GM21447 (cell line): ENCODE measurements around the gene PIKFYVE.
"Not testable (repeated sequence)": the region's sequence is repeated elsewhere in the genome, so short reads cannot be mapped to it uniquely, and the experiment has no call there.

ENCODE experiments used
- ATAC-seq: cut with Tn5 transposase; IDR thresholded peaks from one replicate; pipeline ENCODE4 v1.9.1; 2021; ENCODE audit not compliant: unreplicated experiment

Gene PIKFYVE

GRCh38 chr2:208358758-208359631 is 92.9 kb downstream of the PIKFYVE start:
- ATAC-seq = no peak

GRCh38 chr2:208359632-208359986 is 93.6 kb downstream of the PIKFYVE start:
- no peak for ATAC-seq

GRCh38 chr2:208360259-208361076 is 94.4 kb downstream of the PIKFYVE start:
- no peak for ATAC-seq

- ATAC-seq = no peak
Measured at GRCh38 chr2:208361077-208361441, 95.0 kb downstream of the PIKFYVE start.

- ATAC-seq = peak; percentile 66
Measured at GRCh38 chr2:208363485-208363884, 97.4 kb downstream of the PIKFYVE start.

- peak; percentile 65 for ATAC-seq
Measured at GRCh38 chr2:208366215-208367127, 100.4 kb downstream of the PIKFYVE start.

- ATAC-seq = no peak
Measured at GRCh38 chr2:208369091-208369490, 103.0 kb downstream of the PIKFYVE start.

GRCh38 chr2:208370881-208371633 is 105.0 kb downstream of the PIKFYVE start:
- no peak for ATAC-seq

GRCh38 chr2:208371634-208371935 is 105.5 kb downstream of the PIKFYVE start:
- no peak for ATAC-seq

GRCh38 chr2:208373460-208374089 is 107.5 kb downstream of the PIKFYVE start:
- ATAC-seq = peak; percentile 54

GRCh38 chr2:208375491-208376068 is 109.5 kb downstream of the PIKFYVE start:
- no peak for ATAC-seq

GRCh38 chr2:208377344-208377860 is 111.3 kb downstream of the PIKFYVE start:
- ATAC-seq = not testable (repeated sequence)

- ATAC-seq = no peak
Measured at GRCh38 chr2:208379192-208379591, 113.1 kb downstream of the PIKFYVE start.

- ATAC-seq = no peak
Measured at GRCh38 chr2:208384637-208385036, 118.6 kb downstream of the PIKFYVE start.

- ATAC-seq = no peak
Measured at GRCh38 chr2:208386541-208386940, 120.5 kb downstream of the PIKFYVE start.

GRCh38 chr2:208389940-208390339 is 123.9 kb downstream of the PIKFYVE start:
- ATAC-seq = no peak

- no peak for ATAC-seq
Measured at GRCh38 chr2:208392300-208392699, 126.2 kb downstream of the PIKFYVE start.

GRCh38 chr2:208396796-208397195 is 130.7 kb downstream of the PIKFYVE start:
- ATAC-seq = not testable (repeated sequence)

GRCh38 chr2:208399201-208399600 is 133.1 kb downstream of the PIKFYVE start:
- no peak for ATAC-seq
